Measurements from ENCODE around the gene COQ3.
"Not testable (repeated sequence)": the region's sequence is repeated elsewhere in the genome, so short reads cannot be mapped to it uniquely, and the experiment has no call there.

Gene COQ3

DNA sequence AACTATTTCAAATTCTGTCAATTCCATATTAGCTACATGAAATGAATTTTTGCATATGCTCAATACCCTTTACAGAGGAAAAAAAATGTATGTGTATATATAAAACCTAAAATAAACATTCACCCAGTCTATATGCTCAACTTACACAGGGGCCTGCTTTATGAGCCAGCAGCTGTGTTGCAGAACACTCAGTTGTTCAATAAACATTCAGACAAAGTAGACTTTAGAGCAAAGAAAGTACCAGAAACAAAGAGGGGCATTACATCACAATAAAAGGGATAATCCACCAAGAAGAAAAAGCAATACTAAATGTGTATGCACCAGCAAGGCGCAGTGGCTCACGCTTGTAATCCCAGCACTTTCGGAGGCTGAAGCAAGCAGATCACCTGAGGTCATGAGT lies 9.5 kb downstream of the COQ3 start:
- DNase-seq (ENCODE audit: low spot score): no peak

DNA sequence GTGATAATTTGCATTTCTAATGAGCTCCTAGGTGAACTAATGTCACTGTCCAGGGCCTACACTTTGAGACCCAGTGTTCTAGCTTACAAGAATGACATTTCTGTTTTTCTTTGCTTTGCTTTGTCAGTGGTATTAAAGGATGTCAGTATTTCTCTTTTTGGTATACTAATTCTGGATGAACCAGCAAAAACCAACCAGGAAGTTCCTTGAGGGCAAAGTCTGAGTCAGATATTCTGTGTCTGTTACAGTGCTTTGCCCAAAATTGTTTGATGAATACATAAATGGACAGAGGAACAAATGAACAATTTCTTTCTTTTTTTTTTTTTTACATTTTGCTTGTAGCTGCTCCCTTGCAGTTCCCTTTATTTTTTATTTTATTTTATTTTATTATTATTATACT lies 15.4 kb downstream of the COQ3 start:
- DNase-seq (ENCODE audit: low spot score): no peak

DNA sequence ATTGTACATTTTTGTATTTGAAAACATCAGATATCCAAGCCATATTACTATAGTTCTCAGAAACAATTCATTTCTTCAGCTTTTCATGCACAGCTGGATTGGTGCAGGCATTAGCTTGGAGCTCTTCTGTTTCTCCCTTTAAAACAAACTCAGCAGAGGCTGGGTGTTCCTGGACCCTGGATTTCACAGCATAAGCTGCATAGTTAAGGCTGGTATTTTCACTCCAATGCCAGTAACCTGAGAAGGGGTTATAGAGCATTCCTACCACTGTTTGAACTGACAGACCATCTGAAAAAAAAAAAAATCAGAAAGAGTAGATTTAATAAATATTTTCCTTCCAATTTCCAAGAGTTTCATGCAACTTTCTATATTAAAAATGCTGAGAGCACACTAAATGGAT lies 24.5 kb downstream of the COQ3 start:
- DNase-seq (ENCODE audit: low spot score): no peak

DNA sequence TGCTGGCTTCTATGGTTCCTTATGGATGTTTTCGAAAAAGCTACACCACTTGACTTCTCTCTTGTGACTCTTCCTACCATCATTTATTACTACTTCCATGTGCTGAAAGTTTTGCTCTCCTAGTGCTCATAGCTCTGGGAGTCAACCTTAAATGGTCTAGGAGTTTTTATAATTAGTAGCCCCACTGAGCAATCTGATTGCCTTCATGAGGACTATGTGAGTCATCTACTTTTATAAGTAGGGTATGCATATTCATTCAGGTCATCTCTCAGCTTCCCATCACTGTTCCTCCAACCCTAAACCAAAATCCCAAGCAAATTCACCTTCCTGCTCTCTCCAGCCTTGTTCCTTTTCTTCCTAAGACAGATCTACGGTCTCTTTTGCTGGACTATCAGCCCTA lies 27.1 kb downstream of the COQ3 start:
- no peak for DNase-seq (ENCODE audit: low spot score)

DNA sequence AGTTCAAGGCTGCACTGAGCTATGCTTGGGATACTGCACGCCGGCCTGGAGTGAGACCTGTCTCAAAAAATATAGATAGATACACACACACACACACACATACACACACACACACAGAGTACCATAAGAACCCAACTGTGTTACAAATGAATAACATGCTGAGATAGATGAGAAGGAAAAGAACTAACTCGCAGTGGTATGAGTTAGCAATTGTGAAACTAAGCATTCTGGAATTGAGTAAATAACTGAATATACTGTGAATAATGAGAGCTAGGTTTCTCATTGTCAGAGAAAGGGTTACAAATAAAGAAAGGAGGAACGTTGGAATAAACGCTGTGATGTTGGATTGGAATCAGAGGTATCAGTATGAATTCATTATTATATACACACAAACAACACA lies 30.0 kb downstream of the COQ3 start:
- no peak for DNase-seq (ENCODE audit: low spot score)

DNA sequence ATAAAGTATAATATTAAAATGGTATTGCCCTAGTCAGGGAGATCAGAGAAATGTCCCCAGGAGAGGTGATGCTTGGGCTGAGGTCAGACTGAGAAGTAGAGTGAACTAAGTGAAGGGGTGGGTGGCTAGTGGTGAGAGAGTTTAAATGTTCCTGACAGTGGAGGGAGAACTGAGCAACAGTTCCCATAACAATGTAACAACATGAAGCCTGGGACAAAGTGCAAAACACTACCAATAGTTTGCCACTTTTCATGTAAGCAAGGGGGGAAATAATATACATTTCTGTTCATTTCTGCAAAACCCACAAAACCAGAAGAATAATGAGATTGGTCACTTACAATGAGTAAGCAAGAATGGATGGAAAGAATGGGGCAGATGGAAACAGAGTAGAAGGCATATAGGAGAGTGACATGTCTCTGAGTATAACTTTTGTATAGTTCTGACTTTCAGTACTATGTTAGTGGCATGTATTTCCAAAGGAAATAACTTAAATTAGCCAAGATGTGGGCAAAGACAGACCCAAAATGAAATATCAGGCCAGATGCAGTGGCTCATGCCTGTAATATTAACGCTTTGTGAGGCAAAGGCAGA lies 31.2 kb downstream of the COQ3 start:
- no peak for DNase-seq (ENCODE audit: low spot score)

DNA sequence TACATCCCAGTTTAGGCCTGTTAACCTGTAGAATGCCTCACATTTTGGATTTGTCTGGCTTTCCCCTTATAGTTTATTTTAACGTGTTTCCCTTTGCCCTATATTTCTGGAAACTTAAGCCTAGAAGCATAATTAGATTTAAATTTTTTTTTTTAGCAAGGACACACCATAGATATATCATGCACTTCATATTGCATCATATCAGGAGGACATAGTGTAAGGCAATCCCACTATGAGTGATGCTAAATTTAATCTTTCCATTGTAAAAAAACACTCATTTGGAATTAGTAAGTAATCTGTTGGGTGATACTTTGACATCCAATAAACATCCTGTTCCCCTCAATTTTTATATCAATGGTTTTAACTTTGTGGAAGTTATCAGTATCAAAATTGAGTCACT lies 34.2 kb downstream of the COQ3 start:
- no peak for DNase-seq (ENCODE audit: low spot score)

DNA sequence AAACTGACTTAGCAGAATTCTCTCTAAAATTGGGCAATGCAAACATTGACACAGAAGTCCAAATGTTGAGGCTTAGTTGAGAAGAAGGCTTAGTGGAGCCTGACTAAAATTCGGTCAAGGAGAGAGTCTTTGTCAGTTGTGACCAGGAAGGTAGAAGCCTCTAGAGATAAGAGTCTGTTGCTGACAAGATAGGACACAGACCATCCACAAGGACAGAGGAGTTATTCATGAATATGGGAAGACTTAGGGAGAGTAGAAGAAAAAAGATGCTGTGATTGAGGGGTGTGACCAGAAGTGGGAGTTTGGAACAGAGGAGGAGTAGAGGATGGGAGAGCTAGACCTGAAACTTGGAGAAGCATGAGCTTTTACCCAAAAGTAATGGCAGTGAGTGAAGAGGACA lies 37.4 kb downstream of the COQ3 start:
- no peak for DNase-seq (ENCODE audit: low spot score)

DNA sequence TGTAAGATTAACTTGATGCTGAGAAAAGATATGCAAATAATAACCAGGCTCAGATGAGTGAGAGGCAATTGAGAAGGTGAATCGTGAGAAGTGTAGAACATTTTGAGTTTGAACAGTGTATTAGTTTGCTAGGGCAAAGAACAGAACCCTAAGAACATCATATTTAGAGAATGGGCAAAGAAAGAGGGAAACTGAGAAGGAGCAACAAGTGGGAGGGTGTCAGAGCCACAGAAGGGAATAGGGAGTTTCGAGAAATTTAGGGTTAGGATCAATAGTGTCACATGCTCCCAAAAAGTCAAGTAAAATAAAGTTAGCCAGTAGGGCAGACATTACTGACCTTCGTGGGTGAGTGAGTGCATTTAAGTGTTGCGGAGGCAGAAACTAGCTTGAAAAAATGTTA lies 39.0 kb downstream of the COQ3 start:
- DNase-seq (ENCODE audit: low spot score): no peak

DNA sequence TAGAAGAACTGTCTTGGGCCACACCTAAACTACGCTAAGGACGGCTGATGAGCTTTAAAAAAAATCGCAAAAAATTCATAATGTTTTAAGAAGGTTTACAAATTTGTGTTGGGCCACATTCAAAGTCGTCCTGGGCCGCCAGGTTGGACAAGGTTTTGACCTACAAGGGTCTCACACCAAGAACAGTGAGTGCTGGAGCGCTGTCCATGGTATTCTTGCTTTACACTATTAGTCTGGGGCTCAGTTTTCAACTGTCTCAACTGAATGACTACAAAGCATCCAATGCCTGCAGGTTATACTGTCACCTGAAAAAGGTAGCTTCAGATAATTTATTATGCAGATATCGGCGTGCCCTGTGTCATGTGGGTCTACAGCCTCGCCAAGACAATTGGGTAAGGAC lies 40.9 kb downstream of the COQ3 start:
- DNase-seq (ENCODE audit: low spot score): no peak

DNA sequence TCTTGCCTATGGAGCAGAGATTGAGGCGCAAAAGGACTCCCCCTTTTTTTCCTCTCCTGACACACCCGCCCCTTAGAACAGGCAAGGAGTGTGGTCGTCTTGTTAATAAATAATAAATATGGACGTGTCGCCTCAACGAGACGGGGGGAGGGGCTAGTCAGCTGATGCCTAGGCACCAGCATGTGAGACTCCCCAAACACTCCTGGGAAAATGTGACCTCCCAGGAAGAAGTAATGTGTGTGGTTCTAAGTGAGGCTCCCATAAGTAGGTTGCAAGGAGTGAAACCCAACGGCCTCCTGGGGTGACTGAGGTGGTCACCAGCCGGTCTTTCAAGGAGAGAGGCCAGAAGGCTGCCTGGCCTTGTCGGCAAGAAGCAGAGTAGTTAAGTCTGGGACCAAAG lies 43.4 kb downstream of the COQ3 start:
- DNase-seq (ENCODE audit: low spot score): no peak

DNA sequence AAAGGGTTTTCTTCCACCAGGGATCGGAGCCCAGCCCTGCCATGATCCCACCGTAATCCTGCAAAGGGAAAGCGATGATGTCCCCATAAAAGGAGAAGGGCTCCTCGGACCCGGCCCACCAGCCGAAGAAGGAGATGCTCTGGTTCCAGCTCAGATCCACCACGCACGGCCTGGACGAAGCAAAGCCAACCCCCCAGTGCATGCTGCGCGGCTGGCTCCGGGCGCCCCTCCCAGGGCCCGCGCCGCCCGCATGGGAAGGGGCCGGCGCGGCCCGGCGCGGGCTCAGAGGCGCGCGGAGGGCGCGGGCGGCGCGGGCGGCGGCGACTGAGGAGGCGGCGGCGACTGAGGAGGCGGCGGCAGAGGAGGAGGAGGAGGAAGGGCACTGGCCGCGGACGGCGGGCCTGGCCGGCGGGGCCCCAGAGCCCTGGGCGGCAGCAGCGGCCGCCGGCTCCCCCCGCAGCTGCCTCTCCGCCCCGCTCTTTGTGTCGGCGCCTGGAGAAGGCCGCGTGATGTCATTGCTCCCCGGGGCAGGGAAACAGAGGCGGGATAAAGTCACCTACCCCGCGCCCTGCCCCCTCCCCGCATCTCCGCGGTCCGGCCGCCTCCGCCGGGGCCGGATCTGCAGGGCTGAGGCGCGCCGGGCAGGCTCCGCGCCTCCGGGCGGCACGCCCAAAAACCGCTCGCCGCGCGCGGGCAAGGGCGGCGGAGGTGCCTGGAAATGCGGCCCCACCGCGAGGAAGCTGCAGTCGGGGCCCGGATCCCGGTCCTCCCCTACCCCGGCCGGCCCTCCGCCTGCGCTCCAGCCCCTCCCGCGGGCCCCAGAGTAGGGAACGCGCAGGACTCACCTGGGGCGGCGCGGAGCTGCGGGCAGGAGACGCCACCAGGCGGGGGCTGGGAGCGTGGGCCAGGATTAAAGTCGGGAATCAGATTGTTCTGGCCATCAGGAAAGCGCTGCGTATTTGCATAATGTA lies 44.5 kb downstream of the COQ3 start, which contains the start of gene FAXC:
Gene FAXC, minus strand, starts transcription at position 504 of the 971 bp plus-strand sequence. Its CDS starts 302 bp downstream, at position 202.
- DNase-seq (ENCODE audit: low spot score): no peak

DNA sequence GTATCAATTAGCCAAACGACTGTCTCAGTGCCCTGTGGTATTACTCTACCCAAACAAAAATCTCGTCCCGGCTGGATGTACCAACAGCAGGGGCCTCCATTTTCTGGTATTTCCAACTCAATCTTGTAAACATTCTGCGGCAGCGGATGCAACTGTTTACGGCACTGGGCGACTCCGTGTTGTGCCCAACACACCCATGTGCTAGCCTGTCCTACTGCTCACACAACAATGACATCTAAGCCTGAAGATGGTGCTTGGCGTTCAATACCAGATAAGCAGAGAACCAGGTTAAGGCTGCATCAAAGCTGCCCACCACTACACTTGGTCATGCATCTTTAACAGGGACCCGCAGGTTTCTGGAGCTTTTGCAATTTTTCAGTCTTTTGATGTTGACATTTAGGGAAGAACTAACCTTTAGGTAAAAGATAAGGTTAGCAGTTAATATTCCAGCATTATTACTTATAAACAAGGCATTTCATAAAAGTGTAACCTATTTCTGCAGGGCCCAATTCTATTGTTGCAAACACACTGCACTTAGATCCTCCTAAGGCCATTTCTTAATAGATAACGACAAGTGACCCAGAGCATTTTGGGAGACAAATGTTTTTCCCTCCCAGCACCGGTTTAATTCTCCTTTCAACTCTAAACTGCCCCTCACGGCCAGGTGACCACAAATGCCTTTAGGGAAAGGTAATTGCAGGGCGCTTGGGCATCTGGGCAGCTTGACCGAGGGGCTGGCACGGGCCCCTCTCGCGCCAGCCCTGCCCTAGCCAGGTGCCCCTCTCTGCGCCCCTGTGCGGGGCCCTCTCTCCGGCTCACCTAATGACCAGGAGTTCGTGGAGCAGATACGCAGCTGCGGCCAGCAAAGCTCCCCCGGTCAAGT lies 45.5 kb downstream of the COQ3 start:
- DNase-seq (ENCODE audit: low spot score): no peak

DNA sequence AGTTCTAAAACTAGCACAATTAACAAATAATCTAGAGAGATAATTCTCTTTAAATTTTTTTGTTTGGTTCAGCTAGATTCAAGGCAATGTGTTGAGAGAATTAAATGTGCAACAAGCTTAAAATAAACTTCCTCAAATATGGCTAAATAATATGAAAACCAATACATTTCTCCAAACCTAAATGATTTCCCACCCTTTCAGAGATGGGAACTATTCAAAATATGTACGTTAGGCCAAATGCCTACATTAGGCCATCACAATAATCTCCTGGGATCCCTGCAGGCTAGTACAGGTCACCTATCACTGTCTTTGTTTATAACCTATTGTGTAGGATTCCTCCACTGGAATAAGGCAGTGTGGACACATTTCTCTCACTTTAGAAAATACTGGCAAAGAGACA lies 46.2 kb downstream of the COQ3 start:
- DNase-seq (ENCODE audit: low spot score): no peak

DNA sequence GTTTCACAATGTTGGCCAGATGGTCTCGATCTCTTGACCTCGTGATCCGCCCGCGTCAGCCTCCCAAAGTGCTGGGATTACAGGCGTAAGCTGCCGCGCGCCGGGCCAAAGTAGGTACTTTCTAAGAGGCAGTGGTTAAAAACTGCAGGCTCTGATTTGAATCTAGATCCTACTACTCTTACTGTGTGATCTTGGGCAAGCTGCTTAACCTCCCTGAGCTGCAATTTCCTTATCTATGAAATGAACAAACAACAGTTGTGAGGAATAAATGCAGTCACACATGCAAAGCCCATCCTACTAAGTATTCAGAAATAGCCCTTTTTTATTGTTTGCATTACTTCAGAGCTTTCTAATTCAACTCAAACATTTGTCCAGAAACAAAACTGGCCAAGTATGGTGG lies 47.4 kb downstream of the COQ3 start:
- DNase-seq (ENCODE audit: low spot score): no peak

DNA sequence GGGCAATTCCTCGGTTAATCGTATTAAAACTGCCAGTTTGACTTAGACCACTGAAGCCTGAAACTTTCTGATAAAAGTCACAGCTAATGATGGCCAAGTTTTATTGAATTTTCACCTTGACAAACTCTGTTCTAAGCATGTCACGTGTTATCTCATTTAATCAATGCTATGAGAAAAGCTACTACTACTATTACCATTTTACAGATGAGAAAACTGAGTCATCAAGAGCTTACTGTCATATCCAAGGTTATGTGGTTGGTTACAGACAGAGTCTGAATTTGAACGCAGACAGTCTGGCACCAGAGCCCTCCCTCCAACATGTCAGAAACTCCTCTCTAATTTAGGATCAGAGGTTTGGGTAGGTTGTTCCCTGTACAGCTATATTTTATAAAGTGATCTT lies 48.8 kb downstream of the COQ3 start:
- no peak for DNase-seq (ENCODE audit: low spot score)

DNA sequence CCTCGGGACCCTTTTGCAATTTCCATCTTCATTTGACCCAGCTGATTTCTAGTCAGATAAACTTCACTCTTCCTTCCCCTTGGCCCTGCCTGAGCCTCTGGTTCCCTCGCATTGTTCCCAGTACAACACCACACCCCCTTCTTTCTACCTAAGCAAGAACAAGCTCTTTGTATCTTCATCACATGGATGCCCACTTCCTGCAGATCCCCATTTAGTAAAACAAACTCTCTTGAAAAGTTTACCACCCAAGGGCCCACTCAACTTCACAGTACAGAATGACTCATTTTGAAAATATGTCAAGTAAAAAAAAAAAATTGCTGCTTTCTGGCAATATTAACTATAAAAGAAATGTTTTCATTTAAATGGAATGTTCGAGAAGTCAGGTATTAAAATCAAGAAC lies 49.7 kb downstream of the COQ3 start:
- DNase-seq (ENCODE audit: low spot score): peak; percentile 38

DNA sequence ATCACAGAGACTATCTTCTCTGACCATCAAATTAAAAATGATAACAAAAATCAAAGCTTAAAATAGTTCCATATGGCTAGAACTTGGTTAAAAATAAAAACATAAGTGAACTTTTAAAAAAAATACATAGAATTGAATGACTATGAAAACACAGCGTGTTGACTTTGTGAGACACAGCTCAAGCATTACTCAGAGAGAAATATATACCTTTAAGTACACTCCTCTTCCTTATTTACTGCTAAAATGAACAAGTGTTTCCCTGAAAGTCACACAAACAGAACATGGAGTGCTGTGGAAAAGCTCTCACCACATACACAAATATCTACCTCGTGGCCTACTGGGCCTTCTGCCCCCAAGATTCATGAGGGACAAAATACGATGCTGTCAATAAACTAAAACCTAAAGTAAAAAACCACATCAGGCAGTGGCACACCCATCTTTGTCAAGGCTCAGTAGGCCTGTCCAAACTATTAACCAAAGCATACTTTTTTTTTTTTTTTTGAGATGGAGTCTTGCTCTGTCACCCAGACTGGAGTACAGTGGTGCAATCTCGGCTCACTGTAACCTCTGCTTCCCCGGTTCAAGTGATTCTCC lies 52.0 kb downstream of the COQ3 start:
- DNase-seq (ENCODE audit: low spot score): no peak

DNA sequence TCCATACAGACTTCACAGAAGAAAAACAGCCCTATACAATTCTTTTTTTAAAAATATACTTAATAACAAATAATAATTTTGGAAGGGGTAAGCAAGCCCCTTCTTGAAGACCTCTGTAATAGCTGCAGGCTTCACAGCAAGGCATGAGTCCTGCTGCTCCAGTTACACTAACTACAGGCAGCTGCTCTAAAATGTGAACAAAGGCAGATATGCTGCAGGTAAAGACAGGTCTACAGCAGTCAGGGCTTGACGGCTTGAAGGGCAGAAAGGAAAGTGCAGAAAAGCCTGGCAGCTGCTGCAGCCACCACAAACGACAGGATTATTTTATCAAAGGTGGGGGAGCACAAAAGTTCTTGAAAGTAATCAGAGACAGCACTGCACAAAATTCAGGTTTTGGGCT lies 55.8 kb downstream of the COQ3 start:
- DNase-seq (ENCODE audit: low spot score): no peak

DNA sequence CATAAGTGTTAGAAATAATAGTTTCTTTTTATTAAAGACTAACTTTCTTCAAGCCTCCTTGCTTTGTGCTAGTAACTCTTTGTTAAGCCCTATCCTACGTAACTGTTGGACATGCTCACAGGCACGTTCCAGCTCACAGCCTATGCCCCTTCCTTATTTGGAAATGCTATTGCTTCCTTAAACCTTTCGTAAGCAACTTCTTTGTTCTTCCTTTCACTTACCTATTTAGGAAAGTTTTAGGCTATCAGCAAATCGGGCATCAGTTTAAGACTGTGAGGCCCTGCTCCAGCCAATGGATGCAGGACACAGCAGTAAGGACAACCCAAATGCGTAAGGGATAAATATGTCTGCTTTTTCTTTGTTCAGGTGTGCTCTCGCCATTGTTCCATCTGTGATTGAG lies 58.7 kb downstream of the COQ3 start:
- DNase-seq (ENCODE audit: low spot score): not testable (repeated sequence)

DNA sequence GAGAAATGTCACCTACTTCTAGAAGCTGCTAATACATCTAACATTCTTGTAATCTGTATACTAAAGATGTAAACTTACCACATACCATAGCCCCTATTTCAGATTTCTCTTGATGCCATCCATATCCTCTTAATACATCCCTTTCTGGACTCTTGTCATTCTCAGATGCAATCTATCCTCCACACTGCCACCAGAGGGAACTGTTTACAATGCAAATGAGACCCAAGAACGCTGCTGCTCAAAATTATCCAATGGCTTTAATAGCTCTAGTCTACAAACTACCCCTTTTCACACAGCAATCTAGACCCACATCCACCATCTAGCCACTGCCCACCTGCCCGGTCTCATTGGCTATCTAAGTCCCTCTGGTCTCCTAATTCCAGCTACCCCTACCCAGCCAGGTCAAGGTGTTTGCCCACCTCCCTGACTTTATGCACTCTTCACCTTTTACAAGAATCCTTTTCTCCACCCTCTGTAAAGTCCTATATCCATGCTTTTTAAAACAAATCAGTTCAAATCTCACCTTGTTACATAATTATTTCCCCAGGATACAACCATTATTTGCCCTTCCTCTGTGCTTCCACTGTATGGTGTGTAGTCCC lies 59.4 kb downstream of the COQ3 start:
- peak; percentile 44 for DNase-seq (ENCODE audit: low spot score)

DNA sequence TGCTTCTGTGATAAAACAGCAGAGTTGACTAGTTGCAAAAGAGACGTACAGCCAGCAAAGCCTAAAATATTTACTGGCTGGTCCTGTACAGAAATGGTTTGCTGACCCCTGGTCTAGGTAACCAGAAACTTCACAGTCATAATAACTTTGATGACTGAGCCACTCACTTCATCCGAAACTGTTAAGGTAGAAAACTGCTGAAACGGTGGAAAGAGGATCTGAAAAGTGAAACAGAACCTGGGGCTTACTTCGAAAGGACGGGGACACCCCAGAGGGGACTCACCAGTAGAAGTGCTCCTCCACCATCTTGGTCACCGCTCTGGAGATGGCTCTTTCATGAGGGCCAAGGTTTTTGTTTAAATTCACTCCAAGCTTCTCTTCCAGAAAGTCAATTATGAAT lies 60.9 kb downstream of the COQ3 start:
- no peak for DNase-seq (ENCODE audit: low spot score)

Measured in kidney capillary endothelial cell (primary cell).